ENCODE results near the gene CNNM2.

DNA sequence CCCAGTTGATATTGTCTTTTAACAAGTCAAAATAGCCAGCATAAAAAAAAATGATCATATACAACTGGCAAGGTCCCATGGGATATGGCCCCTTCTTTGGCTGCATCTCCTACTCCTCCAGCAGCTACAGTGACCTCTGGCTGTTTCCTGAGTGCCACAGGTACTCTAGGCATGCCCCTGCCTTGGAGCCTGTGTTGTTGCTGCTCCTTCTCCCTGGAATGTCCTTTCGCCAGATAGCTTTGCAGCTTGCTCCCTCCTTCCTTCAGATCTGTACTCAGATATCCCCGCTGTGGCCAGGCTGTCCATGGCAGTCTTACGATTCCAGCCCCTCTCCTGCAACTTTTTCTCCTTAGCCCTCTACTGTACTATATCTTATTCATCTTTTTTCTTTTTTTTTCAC lies 23.3 kb downstream of the CNNM2 start:
- TF ChIP-seq, protein P1, sequence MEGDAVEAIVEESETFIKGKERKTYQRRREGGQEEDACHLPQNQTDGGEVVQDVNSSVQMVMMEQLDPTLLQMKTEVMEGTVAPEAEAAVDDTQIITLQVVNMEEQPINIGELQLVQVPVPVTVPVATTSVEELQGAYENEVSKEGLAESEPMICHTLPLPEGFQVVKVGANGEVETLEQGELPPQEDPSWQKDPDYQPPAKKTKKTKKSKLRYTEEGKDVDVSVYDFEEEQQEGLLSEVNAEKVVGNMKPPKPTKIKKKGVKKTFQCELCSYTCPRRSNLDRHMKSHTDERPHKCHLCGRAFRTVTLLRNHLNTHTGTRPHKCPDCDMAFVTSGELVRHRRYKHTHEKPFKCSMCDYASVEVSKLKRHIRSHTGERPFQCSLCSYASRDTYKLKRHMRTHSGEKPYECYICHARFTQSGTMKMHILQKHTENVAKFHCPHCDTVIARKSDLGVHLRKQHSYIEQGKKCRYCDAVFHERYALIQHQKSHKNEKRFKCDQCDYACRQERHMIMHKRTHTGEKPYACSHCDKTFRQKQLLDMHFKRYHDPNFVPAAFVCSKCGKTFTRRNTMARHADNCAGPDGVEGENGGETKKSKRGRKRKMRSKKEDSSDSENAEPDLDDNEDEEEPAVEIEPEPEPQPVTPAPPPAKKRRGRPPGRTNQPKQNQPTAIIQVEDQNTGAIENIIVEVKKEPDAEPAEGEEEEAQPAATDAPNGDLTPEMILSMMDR (conservative IDR thresholded peaks at IDR 0.05 in 1 of 2, IDR thresholded peaks at IDR 0.05 in 1 of 2; ENCODE audit: extremely low read depth in 1 of 2, insufficient read depth in 1 of 2, low read depth in 1 of 2, low read length in 2 of 2): no peak
- TF ChIP-seq EZH2 (IDR thresholded peaks at IDR 0.05; ENCODE audit: borderline replicate concordance, low read length): no peak
